Fibroblast of pulmonary artery (primary cell): Measurements from ENCODE around the gene MBLAC1.
A peak's percentile ranks its signal among the peaks of the same experiment; 100 is the strongest.
"Not testable (repeated sequence)": the region's sequence is repeated elsewhere in the genome, so short reads cannot be mapped to it uniquely, and the experiment has no call there.

ENCODE experiments used
- DNase-seq: peaks from one replicate; pipeline ENCODE4 v3.0.0-alpha.2; 2010; ENCODE audit warnings: low read depth
- H3K4me3 ChIP-seq: replicated peaks from 2 replicates; pipeline ENCODE4 v1.5.1; 2011; ENCODE audit warnings: low read depth, mild to moderate bottlenecking, control low read depth, low read length, moderate library complexity
- TF ChIP-seq, protein P1 (sequence below): IDR thresholded peaks from 2 replicates; pipeline ENCODE4 v1.5.1; 2011; ENCODE audit warnings: mild to moderate bottlenecking, control low read depth, low read length, inconsistent platforms; ENCODE audit errors: missing control alignments

Gene MBLAC1

DNA sequence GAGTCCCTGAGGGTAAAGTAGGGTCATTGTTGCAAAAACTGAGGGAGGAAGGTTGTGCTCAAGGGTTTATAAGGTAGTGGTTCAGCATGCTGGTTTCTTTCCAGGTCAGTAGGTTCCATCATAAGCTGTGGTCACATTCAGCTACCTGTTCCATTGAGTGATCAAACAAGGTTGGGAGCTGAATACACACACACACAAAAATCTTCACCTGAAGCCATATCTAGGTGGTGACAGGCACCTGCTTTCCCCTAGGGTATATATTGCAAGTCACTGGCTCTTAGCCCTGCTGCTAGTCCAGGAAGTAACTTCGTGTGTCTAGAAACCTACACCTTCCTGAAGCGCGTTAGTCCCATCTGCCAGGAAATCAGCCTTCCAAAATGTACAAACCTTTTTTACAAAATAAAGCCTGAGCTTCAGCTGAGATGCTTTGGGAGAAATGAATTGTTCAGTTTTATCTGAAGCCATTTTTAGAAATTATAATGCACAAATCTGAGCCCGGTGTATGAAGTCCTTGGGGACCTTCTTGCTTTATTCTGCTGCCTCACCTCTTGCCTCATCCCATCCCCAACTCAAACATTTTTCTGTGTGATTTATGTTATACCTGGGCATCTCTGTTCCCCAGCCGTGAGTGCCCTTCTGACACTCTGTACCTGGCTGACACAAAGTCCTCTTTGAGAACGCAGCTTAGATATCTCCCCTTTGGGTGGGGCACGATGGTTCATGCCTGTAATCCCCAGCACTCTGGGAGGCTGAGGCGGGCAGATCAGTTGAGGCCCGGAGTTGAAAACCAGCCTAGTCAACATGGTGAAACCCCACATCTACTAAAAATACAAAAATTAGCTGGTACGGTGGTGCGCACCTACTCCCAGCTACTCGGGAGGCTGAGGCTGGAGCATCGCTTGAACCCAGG, 11.3 kb downstream of the MBLAC1 start:
- no peak overlapping the region for H3K4me3 ChIP-seq
- TF ChIP-seq, protein P1, sequence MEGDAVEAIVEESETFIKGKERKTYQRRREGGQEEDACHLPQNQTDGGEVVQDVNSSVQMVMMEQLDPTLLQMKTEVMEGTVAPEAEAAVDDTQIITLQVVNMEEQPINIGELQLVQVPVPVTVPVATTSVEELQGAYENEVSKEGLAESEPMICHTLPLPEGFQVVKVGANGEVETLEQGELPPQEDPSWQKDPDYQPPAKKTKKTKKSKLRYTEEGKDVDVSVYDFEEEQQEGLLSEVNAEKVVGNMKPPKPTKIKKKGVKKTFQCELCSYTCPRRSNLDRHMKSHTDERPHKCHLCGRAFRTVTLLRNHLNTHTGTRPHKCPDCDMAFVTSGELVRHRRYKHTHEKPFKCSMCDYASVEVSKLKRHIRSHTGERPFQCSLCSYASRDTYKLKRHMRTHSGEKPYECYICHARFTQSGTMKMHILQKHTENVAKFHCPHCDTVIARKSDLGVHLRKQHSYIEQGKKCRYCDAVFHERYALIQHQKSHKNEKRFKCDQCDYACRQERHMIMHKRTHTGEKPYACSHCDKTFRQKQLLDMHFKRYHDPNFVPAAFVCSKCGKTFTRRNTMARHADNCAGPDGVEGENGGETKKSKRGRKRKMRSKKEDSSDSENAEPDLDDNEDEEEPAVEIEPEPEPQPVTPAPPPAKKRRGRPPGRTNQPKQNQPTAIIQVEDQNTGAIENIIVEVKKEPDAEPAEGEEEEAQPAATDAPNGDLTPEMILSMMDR, result no peak
- no peak for DNase-seq

DNA sequence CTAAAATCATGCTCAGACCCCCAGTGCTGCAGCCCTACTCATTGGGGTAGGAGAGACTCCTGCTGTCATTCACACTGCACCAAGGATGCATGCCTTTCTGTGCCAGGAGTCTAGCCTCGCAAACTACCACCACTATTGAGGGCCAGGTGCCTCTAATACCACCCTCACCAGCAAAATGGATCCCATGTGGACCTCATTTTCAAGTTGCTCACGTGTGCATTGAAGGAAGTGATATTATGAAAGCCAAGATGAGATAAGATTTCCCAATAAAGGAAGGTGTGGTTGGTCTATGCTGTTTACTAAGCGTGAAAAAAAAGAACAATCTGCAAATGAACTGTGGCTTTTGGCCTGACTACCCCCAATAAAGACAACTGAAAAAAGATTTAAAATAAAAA, 14.8 kb downstream of the MBLAC1 start:
- DNase-seq, result no peak
- H3K4me3 ChIP-seq, result no peak overlapping the region
- TF ChIP-seq, protein P1, result no peak

DNA sequence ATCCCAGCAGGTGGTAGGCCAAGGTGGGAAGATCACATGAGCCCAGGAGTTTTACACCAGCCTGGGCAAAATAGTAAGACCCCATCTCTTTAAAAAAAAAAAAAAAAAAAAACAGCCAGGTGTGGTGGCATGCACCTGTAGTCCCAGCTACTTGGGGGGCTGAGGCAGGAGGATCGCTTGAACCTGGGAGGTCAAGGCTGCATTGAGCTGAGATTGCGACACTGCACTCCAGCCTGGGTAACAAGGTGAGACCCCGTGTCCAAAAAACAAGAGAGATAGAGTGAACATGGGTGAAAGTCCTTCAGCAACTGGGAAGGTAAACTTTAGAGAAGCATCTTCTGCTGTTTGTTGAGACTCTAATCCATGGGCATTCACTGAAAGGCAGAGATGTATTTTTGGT, 15.7 kb downstream of the MBLAC1 start:
- no peak for DNase-seq
- TF ChIP-seq, protein P1, result no peak
- H3K4me3 ChIP-seq, result no peak overlapping the region

DNA sequence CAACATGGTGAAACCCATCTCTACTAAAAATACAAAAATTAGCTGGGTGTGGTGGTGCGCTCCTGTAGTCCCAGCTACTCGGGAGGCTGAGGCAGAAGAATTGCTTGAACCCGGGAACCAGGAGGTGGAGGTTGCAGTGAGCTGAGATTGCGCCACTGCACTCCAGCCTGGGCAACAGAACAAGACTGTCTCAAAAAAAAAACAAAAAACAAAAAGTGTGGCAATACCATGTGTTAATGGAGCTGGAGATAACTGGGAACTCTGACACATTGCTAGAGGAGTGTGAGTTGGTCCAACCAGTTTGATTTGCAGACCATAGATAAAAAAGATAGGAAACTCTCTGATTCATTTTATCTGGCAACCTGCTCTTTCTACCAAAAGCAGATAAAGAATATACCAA, 19.6 kb downstream of the MBLAC1 start:
- peak; percentile 66 for DNase-seq
- not testable (repeated sequence) for H3K4me3 ChIP-seq

DNA sequence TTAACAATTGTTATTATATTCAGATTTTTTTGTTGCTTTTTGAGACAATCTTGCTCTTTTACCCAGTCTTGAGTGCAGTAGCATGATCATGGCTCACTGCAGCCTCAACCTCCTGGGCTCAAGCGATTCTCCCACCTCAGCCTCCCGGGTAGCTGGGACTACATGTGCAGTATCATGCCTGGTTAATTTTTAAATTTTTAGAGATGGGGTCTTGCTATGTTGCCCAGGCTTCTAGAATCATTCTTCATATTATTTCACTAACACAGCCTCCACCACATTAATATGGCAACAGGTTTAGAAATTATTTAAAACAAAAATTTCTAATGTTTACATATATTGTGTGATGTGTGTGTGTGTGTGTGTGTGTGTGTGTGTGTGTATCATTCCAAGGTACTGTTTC, 20.5 kb downstream of the MBLAC1 start:
- H3K4me3 ChIP-seq, result no peak overlapping the region
- TF ChIP-seq, protein P1, result no peak
- no peak for DNase-seq

DNA sequence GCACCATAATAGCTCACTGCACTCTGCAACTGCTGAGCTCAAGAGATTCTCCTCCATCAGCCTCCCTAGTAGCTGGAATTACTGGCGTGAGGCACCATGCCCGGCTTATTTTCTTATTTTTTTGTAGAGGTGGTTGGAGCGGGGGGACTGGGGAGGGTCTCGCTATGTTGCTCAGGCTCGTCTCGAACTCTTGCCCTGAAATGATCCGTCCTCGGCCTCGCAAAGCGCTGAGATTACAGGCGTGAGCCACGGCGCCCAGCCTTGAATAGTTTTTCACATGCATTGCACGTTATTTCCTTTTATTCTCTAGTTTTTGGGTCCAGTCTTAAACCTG, 21.4 kb downstream of the MBLAC1 start:
- H3K4me3 ChIP-seq, result peak overlapping the region; percentile 84
- no peak for DNase-seq
- TF ChIP-seq, protein P1, result no peak

DNA sequence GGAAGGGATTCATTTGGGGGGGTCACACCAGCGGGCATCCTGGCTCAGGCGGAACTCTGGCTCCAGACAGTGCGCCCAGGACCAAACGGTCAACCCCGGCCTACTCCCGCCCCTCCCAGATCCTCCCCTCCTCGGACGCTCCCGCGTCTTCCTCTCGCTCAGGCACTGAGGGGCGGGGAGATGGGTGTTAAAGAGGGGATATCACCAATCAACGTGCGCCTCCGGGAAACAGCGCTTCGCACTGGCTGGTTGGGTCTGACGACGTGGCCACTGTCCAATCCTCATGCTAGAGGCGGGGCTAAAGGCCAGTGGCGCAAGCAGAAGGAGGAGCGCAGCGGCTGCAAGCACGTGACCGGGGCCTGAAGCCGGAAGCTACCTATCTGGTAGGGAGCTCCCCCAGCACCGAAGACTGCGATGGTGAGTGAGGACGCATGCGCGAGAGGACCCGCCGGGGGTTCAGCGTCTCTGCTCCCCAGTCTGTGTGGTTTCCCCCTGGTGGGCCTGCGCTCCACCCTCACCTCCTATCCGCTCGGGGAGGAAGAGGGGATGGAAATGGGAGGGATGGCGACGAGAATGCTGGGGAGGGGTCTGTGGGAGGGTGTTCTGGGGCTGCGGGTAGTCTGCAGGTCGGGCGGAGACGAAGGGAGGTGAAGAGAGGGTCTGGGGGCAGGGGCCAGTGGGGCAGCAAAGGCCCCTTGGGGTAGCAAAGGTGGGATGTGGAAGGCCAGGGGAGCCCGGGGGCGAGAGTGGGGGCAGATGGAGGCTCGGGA, 22.0 kb downstream of the MBLAC1 start, which contains the start of gene LAMTOR4:
Gene LAMTOR4 (plus strand): TSS at position 360 of the 770 bp plus-strand sequence. CDS start 55 bp downstream, at position 415.
- DNase-seq, result peak; percentile 99
- TF ChIP-seq, protein P1, result no peak
- peak within 1 kb of the TSS; percentile 84 for H3K4me3 ChIP-seq
